Heart left ventricle (tissue), 13 donors: ENCODE measurements around the gene FNDC3B.

Experiments
- CTCF ChIP-seq, 12 donors: fragments of 200-600 bp; sonication (generic) in 4 of 12; IDR thresholded peaks; one replicate each; pipeline versions ENCODE4 v1.5.0 to v1.8.0; 2018 to 2022; ENCODE audit warnings: antibody characterized with exemption in 12 of 12, mild to moderate bottlenecking in 5 of 12
- POLR2A ChIP-seq, 2 donors: fragments of 450-650 bp; IDR thresholded peaks; one replicate each; pipeline ENCODE4 v1.6.1; 2017; ENCODE audit warnings: antibody characterized with exemption in 2 of 2, mild to moderate bottlenecking in 2 of 2, moderate library complexity in 2 of 2
- donor health status: ischemic (EF 13 %, LVEDD 7.1; RV severe dilation, severe dysfunction).
- donor health status: DM: no; HTN: yes; CAD: no.
- donor health status: DM: no; HTN: no; CAD: no.
- donor health status: ischemic (EF 25% LVEDD 6.9; RV normal size, moderate dysfunction).
- donor health status: ischemic (EF 25% LVEDD 5.7; RV mildly dilated, moderate dysfunction).
- donor health status: ischemic (EF 35%, LVEDD 5.7; RV mildly dilated, moderate dysfunction).
- donor health status: nonischemic (EF 11% LVEDD 7.7; RV severe dilation, severe dysfunction).
- donor health status: DM: yes; HTN: yes; CAD: no.
- donor health status: PGD.
- donor health status: ischemic (EF 29% LVEDD 5.4; RV normal size, mild dysfunction).
- donor health status: nonischemic (EF 23%, LVEDD 6.1; RV moderate dilation, normal function).

- TF ChIP-seq CTCF (IDR thresholded peaks at IDR 0.05) (no peak), POLR2A (IDR thresholded peaks at IDR 0.05) (no peak)
Measured at GRCh38 chr3:172225215-172225707, 185.9 kb downstream of the FNDC3B start.
